Esophagus squamous epithelium (tissue), 4 donors: Measurements from ENCODE around the gene CREBBP.

Source experiments
- CTCF ChIP-seq, 6 experiments: fragments of 450-650 bp in 4 of 6; fragments of 200-600 bp in 2 of 6; sonication (generic) in 2 of 6; IDR thresholded peaks; one replicate each; pipeline ENCODE4 v1.5.1; 2016 to 2019; ENCODE audit warnings: antibody characterized with exemption in 6 of 6, mild to moderate bottlenecking in 4 of 6, moderate library complexity in 4 of 6
- POLR2A ChIP-seq, 4 donors: fragments of 450-650 bp; IDR thresholded peaks; one replicate each; pipeline ENCODE4 v1.6.1; 2017; ENCODE audit warnings: antibody characterized with exemption in 4 of 4, mild to moderate bottlenecking in 4 of 4, moderate library complexity in 3 of 4

GRCh38 chr16:3729161-3730112, 151.1 kb downstream of the CREBBP start:
- TF ChIP-seq POLR2A (IDR thresholded peaks at IDR 0.05) = no peak
- no peak for TF ChIP-seq CTCF (IDR thresholded peaks at IDR 0.05)
